GM19023 (cell line): ENCODE data around the gene OTUB2.

Experiments
- ATAC-seq: cut with Tn5 transposase; IDR thresholded peaks from one replicate; pipeline ENCODE4 v1.9.1; 2021; ENCODE audit warnings: mild to moderate bottlenecking, moderate library complexity; ENCODE audit not compliant: unreplicated experiment

OTUB2 gene

GRCh38 chr14:94026173-94026888 is at the start of gene OTUB2:
Gene OTUB2, plus strand, starts transcription at chr14:94026340. Its CDS starts 198 bp downstream, at chr14:94026538.
- ATAC-seq = peak; percentile 99

DNA sequence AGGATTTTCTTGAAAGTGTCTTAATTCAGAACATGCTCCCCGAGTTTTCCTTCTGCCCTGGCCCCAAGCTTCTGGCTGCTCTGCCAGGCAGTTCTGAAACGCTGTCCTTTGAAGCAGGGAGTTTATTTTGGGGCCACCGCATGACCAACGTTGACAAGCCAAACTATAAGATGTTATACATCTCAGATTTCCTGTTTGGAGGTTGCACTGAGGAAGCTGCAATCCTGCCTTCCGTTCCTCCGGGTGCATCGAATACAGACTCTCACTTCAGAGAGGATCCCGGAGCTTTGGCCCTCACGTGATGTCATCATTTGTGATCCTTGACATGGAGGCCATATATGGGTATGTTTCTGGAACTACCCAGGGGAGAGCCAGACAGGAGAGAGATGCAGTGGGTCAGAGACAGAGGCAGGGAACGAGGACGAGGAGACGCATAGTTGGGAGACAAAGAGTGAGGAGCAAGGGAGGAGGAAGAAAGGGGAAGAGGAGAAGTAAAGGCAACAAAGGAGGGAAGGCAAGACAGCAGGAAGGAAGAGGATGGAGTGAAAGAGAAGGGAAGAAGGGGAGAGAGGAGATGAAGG is 49.6 kb upstream of the OTUB2 start, which contains the start of gene ASB2:
TSS of gene ASB2 (minus strand) at position 94 of the 581 bp plus-strand sequence. CDS start 12,031 bp downstream, outside the sequence.
- peak; percentile 6 for ATAC-seq

GRCh38 chr14:93977171-93977570 is 49.0 kb upstream of the OTUB2 start:
- no peak for ATAC-seq

DNA sequence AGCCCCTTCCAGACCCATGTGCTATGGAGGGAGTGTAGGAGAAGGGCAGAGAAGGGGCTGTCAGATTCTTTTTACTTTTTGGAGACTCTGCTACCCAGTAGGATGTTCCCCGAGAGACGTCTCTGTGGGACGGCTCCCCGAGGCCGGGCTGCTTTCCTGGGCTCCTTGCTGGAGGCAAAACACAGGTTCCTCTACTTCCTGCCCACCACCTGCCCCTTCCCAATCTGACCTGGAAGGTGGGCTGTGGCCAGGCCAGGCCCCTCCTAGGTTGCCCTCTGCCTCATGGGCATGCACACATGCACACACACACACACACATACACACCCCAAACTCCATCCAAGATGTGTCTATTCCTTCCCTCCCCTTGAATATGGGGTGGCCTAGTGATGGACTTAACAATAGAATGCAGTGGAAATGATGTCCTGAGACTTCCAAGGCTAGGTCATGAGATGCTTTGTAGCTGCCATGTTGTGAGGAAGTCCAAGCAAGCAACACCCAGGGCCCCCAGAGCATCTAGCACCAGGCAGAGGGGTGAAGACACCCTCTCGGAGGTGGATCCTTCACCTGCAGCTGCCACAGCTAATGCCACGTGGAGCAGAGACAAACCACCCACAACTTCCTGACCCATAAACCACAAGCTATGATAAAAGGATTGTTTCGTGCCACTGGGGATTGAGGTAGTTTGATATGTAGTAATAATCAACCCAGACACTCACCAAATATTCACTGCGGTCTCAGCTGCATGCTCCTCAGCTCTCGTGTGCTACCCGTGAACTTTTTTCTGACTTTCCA is 48.2 kb upstream of the OTUB2 start:
- peak; percentile 48 for ATAC-seq

GRCh38 chr14:93978735-93979134 is 47.4 kb upstream of the OTUB2 start:
- no peak for ATAC-seq

DNA sequence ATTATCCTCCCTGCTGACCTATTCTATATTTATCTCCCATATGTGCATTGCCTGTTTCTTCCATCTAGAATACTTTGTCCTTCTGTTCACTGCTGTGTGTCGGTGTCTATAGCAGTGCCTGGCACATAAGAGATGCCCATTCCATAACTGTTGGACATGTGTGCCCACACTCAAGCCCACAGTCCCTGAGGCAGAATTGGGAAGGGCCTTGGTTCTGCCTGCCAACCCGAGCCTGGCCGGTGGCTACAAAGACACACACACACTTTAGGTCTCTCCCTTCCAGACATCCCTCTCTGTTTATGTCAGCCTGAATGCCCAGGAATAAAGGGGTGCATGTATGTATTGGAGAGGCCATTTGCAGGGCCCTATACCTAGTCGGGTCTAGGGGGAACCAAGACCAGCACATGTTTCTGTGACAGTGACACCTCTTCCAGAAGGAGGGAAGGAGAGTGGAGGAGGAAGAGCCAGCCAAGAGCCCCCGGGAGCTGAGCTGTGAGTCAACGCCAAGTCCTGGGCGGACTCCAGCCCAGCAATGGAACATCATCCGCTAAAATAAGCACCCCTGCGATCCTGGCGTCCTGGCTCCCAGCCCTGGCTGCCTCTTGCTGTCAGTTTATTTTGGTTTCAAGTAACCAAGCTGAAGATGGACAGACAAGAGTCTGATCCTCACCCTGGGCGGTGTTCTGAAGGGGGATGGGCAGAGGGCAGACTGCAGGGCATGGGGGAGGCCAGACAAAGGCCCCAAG is 45.5 kb upstream of the OTUB2 start:
- ATAC-seq = no peak

- ATAC-seq = no peak
These were observed 44.6 kb upstream of the OTUB2 start for GRCh38 chr14:93981316-93982229.

DNA sequence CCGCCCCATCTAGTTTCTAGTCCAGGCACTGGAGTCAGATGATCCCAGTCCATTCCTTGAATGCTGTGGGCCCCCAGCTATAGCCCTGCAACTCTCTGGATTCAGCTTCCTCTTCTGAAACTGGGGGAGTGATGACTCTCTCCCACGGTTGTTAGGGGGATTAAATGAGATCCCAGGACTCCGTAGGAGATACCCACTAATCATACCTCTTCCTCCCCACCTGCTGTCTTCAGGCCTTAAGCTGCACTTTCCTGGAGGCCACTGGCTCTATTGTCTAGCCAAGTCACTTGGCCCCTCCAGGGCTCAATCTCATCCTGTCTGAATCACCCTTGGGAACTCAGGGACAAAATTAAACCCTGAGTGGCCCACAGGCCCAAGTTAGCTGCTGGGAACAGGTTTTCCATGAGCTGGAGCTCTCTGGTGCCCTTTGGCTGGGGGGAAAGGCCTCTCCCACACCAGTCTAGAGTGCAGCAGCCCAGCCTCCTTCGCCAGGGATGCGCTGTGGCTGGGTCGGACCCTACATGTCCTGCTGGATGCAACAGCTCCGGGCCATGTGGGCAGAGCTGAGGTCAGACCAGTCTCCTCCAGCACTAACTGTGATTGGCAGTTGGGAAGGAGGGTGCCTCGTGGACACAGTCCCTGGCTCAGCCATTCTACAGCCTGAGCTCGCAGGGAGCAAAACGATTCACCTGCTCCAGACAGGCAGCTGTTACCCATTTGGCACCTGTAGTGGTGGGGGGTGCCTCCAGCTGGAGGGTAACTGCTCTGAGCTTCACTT is 43.7 kb upstream of the OTUB2 start:
- ATAC-seq = no peak

DNA sequence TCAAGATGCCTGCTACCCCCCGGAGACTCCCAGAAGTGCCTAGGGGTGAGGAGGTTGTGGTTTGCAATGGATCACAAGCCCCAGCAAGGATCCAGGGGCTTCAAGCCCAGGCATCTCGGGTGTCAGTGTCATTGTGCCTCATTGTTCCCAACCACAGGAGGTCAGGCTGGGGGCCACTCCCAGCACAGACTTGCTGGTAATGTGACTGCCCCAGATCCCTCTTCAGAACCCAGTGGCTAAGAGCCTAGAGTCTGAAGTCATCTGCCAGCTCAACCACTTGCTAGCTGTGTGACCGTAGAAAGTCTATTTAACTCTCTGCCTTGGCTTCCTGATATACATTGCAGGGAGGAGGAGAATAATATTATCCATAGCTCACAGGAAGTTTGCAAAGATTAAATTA is 42.1 kb upstream of the OTUB2 start:
- no peak for ATAC-seq

DNA sequence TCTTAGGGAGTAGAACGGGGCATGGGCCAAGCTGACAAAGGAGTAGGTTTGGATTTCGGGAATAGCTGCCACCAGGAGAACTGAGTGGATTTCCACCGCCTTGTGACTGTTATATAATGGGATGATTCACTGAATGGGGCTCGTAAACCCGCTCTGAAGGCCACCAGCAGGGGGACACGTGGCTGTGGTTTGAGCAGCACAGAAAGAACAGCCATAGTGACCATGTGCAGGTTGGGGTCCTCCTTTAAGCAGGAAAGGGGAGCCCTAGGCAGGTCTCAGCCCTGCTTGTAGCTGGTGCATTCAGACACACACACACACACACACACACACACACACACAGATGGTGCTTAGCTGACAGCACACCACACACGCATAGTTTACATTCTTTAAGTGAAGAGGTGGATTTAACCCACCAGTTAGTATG is 41.1 kb upstream of the OTUB2 start:
- no peak for ATAC-seq

DNA sequence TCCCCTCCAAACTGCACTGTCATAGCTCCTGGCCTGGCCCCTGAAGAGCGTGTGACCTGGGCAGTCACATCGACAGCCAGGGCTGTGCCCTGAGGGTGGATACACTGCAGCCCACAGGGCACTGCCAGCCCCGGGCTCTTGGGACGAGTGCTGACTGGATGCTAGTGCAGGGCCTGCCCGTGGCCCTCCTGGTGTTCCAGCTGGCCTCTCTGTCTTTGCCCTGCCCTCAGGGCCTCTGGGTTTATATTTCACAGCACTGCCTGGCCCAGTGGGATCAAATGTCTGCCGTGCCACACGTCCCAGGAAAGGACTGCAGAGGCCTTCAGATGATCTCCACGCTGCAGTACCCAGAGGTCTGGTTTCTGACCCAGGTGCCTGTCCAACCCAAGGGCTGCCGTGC is 39.2 kb upstream of the OTUB2 start:
- ATAC-seq = no peak

- ATAC-seq = no peak
These were observed 38.8 kb upstream of the OTUB2 start for GRCh38 chr14:93987376-93987775.

- ATAC-seq = no peak
These were observed 38.2 kb upstream of the OTUB2 start for GRCh38 chr14:93987815-93988476.

DNA sequence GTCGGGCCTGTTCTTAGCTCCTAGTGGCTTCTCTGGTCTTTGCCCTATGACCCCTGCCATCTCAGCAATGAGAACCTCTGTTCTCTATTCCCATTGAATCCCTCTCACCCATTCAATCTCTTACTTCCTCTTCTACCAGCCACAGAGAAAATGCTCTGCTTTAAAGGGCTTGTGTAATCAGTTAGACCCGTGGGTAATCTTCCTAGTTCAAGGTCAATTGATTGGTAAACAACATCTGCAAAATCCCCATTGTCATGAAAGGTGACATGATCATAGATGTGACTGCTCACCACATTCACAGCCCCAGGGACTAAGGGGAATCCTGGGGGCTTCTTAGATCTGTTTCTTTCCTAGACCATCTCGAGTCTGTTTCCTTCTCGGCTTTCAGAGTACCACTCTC is 36.2 kb upstream of the OTUB2 start:
- peak; percentile 61 for ATAC-seq

- no peak for ATAC-seq
These were observed 34.9 kb upstream of the OTUB2 start for GRCh38 chr14:93991212-93991611.

DNA sequence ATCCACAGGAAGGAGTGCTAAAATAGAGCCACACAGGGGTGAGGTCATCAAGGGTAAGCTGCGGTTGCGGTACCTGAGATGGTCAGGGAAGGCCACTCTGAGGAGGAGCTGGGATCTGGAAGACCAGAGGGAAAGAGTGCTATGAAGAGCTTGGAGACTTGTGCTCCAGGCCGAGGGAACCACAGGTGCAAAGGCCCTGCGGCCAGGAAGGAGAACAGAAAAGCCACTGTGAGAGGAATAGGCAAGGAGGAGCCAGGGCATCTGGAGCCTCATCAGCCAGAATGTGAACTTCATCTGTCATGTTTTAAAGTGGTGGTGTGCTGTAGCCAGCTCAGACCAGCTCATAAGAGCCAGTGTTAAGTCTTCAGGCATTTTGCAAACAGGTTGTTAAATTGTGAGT is 34.5 kb upstream of the OTUB2 start:
- no peak for ATAC-seq

GRCh38 chr14:93993382-93993781 is 32.8 kb upstream of the OTUB2 start:
- no peak for ATAC-seq

GRCh38 chr14:93994919-93995682 is 31.0 kb upstream of the OTUB2 start:
- no peak for ATAC-seq
